Right hindlimb (tissue), 1 donor: ENCODE data around the gene DMBX1.

Experiments used
- DNase-seq: peaks from one replicate; pipeline ENCODE4 v3.0.0-alpha.2; 2018

Gene DMBX1

GRCh38 chr1:46506470-46507219, 17.0 kb downstream of the DMBX1 start:
- no peak for DNase-seq

- DNase-seq, result no peak
These were observed 19.1 kb downstream of the DMBX1 start for GRCh38 chr1:46508757-46509156.

DNA sequence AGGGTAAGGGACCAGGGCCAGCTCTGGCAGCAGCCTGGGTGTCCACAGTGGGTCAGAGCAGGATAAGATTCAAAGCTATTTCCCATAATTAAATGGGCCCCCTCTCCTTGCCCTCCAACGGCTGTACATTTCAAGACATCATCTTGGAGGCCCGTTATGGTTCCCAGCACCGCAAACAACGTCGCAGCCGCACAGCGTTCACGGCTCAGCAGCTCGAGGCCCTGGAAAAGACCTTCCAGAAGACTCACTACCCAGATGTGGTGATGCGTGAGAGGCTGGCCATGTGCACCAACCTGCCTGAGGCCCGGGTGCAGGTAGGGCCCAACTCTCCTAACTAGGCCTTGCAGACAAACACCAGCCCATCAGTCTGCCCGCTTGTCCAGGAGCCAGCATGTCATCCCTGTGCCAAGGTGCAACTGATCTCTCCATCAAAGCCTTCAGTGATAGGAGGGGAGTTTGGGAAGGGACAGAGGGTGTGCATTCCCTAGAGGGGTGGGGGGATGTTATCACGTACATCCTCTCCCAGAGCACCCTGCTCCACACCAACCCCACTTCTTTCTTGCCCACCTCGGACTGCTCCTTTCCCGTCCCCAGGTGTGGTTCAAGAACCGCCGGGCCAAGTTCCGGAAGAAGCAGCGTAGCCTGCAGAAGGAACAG, 20.8 kb downstream of the DMBX1 start:
- DNase-seq, result no peak

- DNase-seq, result no peak
These were observed 21.3 kb downstream of the DMBX1 start for GRCh38 chr1:46510998-46511365.

DNA sequence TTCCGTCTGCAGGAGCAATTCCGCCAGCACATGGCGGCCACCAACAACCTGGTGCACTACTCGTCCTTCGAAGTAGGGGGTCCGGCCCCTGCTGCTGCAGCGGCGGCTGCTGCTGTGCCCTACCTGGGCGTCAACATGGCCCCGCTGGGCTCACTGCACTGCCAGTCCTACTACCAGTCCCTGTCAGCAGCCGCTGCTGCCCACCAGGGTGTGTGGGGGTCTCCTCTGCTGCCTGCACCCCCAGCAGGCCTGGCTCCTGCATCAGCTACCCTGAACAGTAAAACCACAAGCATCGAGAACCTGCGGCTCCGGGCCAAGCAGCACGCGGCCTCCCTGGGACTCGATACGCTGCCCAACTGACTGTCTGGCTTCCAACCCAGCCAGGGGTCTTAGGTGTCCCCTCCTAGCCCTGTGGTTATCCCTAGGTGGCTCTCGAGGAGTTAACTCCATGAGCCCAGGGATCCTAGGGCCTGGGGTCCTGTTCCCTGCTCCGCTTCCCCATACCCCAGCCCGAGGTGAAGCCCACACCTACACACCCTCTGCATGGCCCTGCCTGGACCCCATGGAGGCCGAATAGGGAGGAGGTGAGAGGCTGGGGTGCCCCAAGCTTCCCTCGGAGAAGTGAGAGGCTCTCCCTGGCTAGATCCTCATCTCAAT, 22.6 kb downstream of the DMBX1 start:
- no peak for DNase-seq

DNA sequence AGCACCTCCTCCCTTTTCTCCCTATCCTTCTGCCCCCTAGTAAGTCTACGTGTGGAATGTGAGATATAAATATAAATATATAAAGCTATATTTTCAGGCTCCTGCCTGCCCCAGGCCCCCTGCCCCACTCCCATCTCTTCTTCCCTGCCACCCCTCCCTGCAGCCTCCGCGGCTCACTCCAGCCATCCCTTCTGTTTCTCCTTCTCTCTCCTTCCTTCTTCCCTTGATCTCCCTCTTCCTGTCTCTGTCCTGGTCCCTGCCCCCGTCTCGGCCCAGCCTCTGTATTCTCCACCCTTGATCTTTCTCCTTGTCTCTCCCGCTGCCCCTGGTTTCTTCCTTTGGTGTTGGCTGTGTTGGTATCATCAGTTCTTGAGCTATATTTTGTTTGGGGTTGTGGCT, 23.2 kb downstream of the DMBX1 start:
- DNase-seq, result no peak

GRCh38 chr1:46513536-46513935, 23.9 kb downstream of the DMBX1 start:
- no peak for DNase-seq

- no peak for DNase-seq
These were observed 25.9 kb downstream of the DMBX1 start for GRCh38 chr1:46515576-46515975.

DNA sequence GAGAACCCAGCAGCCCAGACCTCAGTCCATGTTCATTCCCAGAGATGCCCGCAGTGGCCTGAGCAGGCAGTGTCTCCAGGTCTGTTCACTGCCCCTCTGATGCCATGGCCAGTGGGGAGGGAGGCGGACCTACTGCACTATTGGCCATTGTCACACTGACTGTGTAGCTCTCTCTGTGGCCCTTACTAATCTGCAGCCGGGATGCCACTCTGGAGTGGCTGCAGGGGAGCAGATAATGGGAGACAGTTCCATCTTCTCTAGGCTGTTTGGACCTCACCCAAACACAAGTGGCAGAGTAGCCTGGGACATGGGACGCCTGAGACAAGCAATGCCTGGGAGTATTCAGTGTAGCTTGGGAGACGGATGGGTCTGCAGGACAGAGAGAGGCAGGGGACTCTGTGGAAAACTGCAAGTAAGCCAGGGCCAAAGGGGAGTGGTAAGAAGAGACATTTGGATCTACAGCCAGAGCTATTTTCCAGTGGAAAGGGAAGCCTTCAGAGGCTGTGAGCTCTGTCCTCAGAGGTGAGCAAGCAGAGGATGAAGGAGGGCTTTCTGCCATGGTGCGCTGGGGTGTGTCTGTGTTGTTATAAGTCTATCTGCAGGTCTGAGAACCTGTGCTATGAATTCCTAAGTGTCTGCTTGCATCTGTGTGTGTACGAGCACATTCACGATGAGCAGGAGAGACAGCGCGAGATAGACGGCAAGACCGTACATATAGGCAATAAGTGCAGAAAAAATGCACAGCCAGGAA, 26.7 kb downstream of the DMBX1 start:
- DNase-seq, result no peak

DNA sequence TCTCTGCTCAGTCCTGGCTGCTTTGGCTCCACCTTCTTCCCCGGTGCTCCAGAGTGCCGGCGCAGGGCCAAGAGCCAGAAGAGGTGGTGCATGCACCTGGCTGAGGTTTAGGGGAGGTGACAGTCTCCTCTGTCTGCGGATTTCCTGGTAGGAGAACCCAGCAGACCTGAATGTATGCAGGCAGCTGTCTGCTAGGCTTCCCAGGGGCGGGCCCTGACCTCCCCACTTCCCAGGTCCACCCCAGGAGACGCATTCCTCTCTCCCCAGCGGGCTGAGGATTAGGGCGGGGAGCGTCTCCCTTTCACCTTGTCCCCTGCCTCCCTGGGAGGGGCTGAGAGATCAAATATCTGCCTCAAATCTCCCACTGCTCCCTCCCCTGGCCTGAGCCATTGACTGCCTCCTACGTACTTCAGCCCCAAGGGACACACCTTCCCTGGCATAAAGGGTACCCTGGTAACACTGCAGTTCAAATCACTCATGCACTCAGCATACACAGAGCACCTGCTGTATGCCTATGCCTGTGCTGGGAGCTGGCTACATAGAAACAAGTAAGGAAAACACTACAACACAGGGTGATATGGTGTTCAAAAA, 27.5 kb downstream of the DMBX1 start:
- no peak for DNase-seq

GRCh38 chr1:46517932-46518498, 28.4 kb downstream of the DMBX1 start:
- no peak for DNase-seq

DNA sequence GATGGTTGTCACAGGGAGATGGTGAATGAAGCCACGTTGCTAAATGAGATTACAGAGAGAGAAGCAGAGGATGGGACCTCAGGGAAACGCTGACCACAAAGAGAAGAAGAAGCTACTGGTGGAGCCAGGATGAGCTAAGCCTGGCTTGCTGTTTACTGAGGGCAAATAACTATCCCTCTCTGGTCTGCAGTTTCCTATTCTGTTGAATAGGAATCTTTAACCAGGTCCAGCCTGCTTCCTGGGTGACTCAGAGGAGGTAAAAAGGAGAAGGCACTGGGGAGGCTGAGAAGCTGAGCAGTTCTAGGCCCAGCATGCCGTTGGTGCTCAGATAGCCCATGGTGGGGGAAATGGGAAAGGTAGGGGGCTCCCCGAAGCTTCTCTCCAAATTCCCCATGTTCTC, 29.6 kb downstream of the DMBX1 start:
- DNase-seq, result no peak

DNA sequence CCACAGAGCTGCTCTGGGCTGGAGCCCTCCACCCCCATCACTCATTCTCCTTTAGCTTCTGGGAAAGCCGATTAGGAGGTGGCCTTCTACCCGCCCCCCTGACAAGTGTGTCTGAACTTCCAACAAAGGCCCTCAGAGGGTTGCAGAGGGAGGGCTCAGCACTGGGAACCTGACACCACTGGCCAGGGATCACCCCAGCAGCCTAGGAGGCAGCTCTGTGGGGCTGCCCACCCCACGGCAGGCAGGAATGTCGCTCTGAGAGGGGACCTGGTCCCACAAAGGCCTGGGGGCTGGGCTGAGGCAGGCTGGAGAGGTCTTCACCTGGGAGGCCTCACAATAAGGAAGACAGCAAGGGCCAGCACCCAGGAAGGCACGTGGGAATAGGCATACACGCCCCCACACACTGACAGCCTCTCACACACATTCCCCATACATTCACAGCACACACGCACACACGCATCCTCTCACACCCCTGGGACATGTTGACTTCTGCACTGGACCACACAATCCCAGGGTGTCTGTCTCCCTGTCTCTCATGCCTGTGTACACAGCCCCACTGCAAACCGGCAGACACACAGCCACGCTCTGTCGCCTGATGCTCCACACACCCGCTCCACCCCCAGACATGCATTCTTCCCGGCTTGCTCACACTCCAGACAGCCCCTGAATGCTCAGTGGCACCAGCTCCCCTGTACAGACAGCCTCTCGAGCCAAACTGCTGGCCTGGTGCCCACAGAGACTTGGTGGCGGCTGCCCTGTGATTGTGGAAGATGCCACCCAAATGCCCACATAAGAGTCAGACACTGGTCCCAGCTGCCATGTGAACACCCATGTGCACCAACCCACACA, 30.7 kb downstream of the DMBX1 start:
- no peak for DNase-seq

DNA sequence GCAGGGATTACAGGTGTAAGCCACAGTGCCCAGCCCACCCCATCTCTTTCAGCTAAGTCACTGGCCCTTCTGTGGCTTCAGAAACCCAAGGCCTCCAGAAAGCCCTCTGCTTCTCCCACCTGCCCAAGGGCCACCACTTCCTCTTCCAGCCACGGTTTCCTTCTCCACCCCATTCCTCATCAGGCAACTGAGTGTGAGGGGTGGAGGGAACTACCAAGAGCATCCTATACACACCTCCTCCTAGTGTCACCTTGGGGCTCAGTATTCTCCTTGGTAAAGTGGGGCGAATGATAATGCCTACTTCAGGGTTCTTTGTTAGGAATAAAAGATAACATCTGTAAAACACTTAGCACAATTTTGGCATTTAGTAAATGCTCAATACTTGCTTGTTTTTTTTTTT, 31.8 kb downstream of the DMBX1 start:
- no peak for DNase-seq

GRCh38 chr1:46522184-46522968, 32.7 kb downstream of the DMBX1 start:
- no peak for DNase-seq

DNA sequence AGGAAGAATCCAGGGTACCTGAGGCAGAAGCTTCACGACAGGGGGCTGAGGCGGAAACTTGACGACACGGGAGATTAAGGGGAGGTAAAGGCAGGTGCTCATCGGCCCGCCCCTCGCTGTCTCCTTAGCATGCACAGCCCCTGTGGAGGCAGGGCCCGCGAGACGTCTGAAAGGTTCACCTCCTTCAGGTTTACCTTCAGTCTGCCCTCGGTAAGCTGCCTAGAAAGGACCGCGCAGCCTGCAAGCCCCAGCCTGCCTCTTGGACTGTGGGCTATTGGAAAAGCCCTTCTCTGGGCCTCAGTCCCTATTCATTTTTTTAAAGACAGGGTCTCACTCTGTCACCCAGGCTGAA, 33.3 kb downstream of the DMBX1 start:
- DNase-seq, result no peak

DNA sequence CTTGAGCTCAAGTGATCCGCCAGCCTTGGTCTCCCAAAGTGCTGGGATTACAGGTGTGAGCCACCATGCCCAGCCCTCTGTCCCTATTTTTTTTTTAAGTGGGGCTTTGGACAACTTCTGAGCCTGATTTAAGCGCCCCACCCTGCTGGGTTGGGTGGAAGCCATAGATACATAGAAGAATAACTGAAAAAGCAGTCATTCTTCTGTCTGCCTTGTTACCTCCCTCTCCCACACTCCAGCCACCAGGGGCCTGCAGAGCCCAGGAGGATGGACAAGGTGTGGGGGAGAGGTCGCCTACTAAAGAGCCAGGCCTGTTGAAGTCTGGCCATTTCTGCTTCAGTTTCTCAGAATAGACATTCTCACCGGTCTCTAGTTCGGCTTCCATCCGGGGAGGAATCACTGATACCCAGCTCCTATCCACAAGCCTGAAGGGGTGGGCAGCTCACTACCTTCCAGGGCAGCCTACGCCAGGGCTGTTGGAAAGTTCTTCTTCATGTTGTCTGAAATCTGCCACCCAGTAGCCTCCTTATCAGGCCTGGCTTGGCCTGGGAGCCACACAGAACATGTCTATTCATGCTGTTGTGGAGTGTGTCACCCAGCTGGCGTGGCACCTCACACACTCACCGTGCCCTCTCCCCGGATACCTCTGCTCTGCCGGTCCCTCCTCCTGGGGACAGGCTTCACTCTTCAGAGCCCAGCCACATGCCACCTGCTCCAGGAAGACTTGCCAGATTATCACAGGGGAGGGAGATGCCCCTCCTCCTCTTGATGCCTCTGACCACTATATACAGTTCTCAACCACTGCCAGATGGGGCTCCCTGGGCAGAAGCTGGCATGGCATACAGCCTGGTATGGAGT, 34.1 kb downstream of the DMBX1 start:
- DNase-seq, result no peak

GRCh38 chr1:46524843-46525242, 35.2 kb downstream of the DMBX1 start:
- no peak for DNase-seq

DNA sequence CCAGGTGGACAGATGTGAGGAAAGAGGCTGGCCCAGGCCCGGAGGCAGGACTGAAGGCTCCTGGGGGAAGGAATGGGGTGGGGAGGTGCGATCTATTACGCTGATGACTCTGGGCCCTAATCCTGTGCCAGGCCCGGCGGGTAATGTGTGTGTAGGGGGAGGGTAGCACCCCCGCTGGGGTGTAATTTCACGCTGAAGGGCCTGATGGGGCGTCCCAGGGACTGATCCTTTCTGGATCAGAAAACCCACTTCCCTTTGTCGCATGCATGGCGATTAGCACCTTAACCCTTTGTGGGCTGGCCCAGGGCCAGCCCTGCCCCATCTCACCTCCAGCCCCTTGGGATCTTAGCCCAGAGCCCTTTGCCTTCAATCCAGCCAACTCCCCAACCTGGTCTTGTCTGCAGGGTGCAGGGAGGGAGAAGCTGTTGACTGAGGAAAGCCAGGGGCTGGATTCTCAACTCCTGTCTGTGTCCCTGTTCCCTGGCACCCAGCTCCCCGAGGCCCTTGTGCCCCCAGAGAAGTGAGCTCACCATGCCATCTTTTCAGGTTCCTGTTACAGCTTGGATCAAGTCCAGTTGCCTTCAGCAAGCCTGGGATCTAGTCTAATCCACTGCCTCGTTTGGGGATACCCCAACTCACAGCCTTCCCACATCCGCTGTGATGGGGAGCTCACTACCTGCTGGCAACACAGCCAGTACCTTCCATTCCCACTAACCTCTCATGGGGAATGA, 35.8 kb downstream of the DMBX1 start:
- DNase-seq, result no peak
